HG03460 (cell line): Measurements from ENCODE around the gene ZNF845.
"Not testable (repeated sequence)": the region's sequence is repeated elsewhere in the genome, so short reads cannot be mapped to it uniquely, and the experiment has no call there.

Experiments
- ATAC-seq: cut with Tn5 transposase; IDR thresholded peaks from one replicate; pipeline ENCODE4 v1.9.1; 2021; ENCODE audit not compliant: unreplicated experiment

The ZNF845 gene

GRCh38 chr19:53333463-53334449 is at the start of gene ZNF845:
Gene ZNF845 (plus strand): TSS chr19:53333749. CDS start chr19:53341308, 7,559 bp downstream.
- ATAC-seq: peak; percentile 88

GRCh38 chr19:53285087-53285486 is 48.5 kb upstream of the ZNF845 start:
- ATAC-seq: no peak

GRCh38 chr19:53290758-53291549 is 42.6 kb upstream of the ZNF845 start:
- ATAC-seq: no peak

- no peak for ATAC-seq
Observed at GRCh38 chr19:53294786-53295441, 38.6 kb upstream of the ZNF845 start.

GRCh38 chr19:53301341-53301740 is 32.2 kb upstream of the ZNF845 start:
- ATAC-seq: not testable (repeated sequence)

GRCh38 chr19:53308339-53308811 is 25.2 kb upstream of the ZNF845 start:
- ATAC-seq: no peak

- ATAC-seq: no peak
Observed at GRCh38 chr19:53311044-53311443, 22.5 kb upstream of the ZNF845 start.

- ATAC-seq: no peak
Observed at GRCh38 chr19:53311897-53312296, 21.7 kb upstream of the ZNF845 start.

- ATAC-seq: no peak
Observed at GRCh38 chr19:53328967-53329366, 4.6 kb upstream of the ZNF845 start.

- no peak for ATAC-seq
Observed at GRCh38 chr19:53332484-53332883, 1.1 kb upstream of the ZNF845 start.

GRCh38 chr19:53333066-53333462 is 485 bp upstream of the ZNF845 start:
- peak; percentile 10 for ATAC-seq

- not testable (repeated sequence) for ATAC-seq
Observed at GRCh38 chr19:53344403-53344802, 10.9 kb downstream of the ZNF845 start.

GRCh38 chr19:53355739-53356138 is 22.2 kb downstream of the ZNF845 start:
- no peak for ATAC-seq

- ATAC-seq: no peak
Observed at GRCh38 chr19:53357821-53358581, 24.5 kb downstream of the ZNF845 start.

- not testable (repeated sequence) for ATAC-seq
Observed at GRCh38 chr19:53360056-53360455, 26.5 kb downstream of the ZNF845 start.

GRCh38 chr19:53365134-53365898 is 31.8 kb downstream of the ZNF845 start, which contains the start of gene ZNF525:
Gene ZNF525 (plus strand): TSS chr19:53365705. CDS start chr19:53372282, 6,577 bp downstream.
- peak; percentile 98 for ATAC-seq

- ATAC-seq: peak; percentile 44
Observed at GRCh38 chr19:53365899-53366493, 32.4 kb downstream of the ZNF845 start.

GRCh38 chr19:53372196-53372595 is 38.6 kb downstream of the ZNF845 start:
- no peak for ATAC-seq

GRCh38 chr19:53374288-53374687 is 40.7 kb downstream of the ZNF845 start:
- no peak for ATAC-seq
